ENCODE data around the gene HYAL1.

Gene HYAL1, protein sequence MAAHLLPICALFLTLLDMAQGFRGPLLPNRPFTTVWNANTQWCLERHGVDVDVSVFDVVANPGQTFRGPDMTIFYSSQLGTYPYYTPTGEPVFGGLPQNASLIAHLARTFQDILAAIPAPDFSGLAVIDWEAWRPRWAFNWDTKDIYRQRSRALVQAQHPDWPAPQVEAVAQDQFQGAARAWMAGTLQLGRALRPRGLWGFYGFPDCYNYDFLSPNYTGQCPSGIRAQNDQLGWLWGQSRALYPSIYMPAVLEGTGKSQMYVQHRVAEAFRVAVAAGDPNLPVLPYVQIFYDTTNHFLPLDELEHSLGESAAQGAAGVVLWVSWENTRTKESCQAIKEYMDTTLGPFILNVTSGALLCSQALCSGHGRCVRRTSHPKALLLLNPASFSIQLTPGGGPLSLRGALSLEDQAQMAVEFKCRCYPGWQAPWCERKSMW

DNA sequence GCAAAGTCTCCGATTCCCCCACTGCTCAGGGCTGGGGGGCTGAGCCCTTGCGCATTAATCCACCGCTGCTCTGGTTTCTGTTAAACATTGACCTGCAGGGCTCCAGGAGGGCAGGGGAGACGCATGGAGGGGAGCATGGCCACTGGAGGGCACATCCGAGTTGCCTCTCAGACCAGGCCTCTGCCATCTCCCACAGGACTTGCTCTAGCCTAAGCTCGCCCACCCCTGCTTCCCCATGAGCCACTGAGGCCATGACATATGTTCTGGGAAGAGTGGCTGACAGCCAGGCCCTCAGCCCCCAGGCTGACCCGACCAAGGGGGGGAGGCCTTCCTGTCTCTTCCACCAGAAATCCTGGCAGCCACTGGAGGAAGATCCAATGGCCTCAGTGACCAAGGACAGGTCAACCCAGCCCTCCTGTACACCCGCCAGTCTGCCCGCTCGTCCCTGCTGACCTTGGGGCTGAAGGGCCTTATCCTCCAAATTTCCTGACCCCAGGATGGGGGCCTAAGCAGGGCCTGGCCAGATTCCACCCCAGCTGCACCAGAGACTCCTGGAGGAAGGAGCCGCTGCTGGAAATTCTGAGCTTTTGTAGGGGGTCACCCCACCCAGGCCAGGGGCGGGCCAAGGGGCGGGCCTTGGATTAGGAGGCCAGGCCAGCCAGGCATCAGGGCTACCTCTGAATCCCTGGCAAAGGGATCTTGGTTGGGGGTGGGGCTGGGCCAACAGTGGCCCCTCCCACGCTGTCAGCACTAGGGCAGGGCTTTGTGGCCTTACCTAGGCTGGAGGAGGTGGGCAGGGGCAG lies at the start of gene HYAL1:
TSS of gene HYAL1 (minus strand) at position 562 of the 803 bp plus-strand sequence. CDS start 618 bp downstream, outside the sequence.
- Histone ChIP-seq H3K27me3 (ENCODE audit: insufficient read depth, insufficient read length) (no peaks in the 10 kb centered on the region), H3K9ac (ENCODE audit: insufficient read length, low read depth) (peak within 1 kb of the TSS; percentile 79), H3K9me3 (ENCODE audit: insufficient read depth, low read length) (peaks cover 24% of the 10 kb centered on the region), H3K4me3 (ENCODE audit: insufficient read length, low read depth) (peak within 1 kb of the TSS; percentile 31), H3K36me3 (ENCODE audit: insufficient read depth, insufficient read length, low read length) (no peaks in the 10 kb centered on the region), H3K4me1 (ENCODE audit: insufficient read depth, insufficient read length) (peaks cover 20% of the 10 kb centered on the region)
- no peak for TF ChIP-seq ZNF274 (IDR thresholded peaks at IDR 0.05; ENCODE audit: low read depth, low read length)
- no peak for TF ChIP-seq SUZ12 (IDR thresholded peaks at IDR 0.05; ENCODE audit: extremely low read depth, insufficient read depth, insufficient read length)
- no peak for TF ChIP-seq YY1 (IDR thresholded peaks at IDR 0.05; ENCODE audit: insufficient read depth, insufficient read length)
- no peak for DNase-seq (ENCODE audit: low read depth, low spot score)

DNA sequence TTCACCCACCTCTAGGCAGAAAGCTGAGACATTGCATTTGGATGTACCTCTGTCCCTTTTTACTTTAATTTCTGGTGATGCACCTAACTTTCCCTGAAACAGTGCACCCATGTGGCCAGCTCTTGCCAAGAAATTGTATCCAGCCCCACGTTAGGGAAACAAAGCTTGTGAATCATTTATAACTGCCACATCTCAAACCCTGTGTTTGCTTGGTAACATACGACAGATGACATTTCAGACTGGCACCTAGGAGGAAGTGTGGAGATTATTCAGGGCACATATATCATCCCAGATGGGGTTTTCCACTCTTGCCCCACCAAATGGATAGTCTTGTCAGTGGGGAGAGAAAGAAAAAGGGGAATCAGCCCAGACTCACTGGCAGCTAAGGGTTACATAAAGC lies 49.4 kb upstream of the HYAL1 start:
- Histone ChIP-seq H3K4me3 (ENCODE audit: insufficient read length, low read depth) (no peak overlapping the region), H3K9ac (ENCODE audit: insufficient read length, low read depth) (peak overlapping the region; percentile 17), H3K36me3 (ENCODE audit: insufficient read depth, insufficient read length, low read length) (peaks cover 77% of the 10 kb centered on the region), H3K9me3 (ENCODE audit: insufficient read depth, low read length) (no peaks in the 10 kb centered on the region), H3K27me3 (ENCODE audit: insufficient read depth, insufficient read length) (no peaks in the 10 kb centered on the region), H3K4me1 (ENCODE audit: insufficient read depth, insufficient read length) (peaks cover 16% of the 10 kb centered on the region)
- DNase-seq (ENCODE audit: low read depth, low spot score): no peak
- TF ChIP-seq YY1 (IDR thresholded peaks at IDR 0.05; ENCODE audit: insufficient read depth, insufficient read length): no peak
- no peak for TF ChIP-seq ZNF274 (IDR thresholded peaks at IDR 0.05; ENCODE audit: low read depth, low read length)
- TF ChIP-seq SUZ12 (IDR thresholded peaks at IDR 0.05; ENCODE audit: extremely low read depth, insufficient read depth, insufficient read length): no peak

DNA sequence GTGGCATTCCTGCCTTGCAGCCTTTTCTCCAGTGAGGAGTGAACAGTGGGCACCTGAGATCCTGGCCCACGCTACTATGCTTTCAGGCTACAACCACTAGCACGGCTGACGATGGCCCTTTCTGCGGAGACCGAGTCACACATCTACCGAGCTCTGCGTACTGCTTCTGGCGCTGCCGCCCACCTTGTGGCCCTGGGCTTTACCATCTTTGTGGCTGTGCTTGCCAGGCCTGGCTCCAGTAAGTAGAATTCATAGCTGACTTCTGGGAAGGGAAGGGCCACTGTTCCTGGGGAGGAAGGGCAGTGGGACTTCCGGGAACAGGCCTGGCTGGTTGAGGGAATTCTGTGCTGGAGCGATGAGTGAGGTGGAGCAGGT lies 47.9 kb upstream of the HYAL1 start:
- Histone ChIP-seq H3K9ac (ENCODE audit: insufficient read length, low read depth) (peak overlapping the region; percentile 66), H3K27me3 (ENCODE audit: insufficient read depth, insufficient read length) (peaks cover 1% of the 10 kb centered on the region), H3K4me3 (ENCODE audit: insufficient read length, low read depth) (peak overlapping the region; percentile 100), H3K36me3 (ENCODE audit: insufficient read depth, insufficient read length, low read length) (peaks cover 68% of the 10 kb centered on the region), H3K4me1 (ENCODE audit: insufficient read depth, insufficient read length) (peaks cover 9% of the 10 kb centered on the region), H3K9me3 (ENCODE audit: insufficient read depth, low read length) (no peaks in the 10 kb centered on the region)
- no peak for DNase-seq (ENCODE audit: low read depth, low spot score)
- TF ChIP-seq YY1 (IDR thresholded peaks at IDR 0.05; ENCODE audit: insufficient read depth, insufficient read length) (no peak), SUZ12 (IDR thresholded peaks at IDR 0.05; ENCODE audit: extremely low read depth, insufficient read depth, insufficient read length) (no peak), ZNF274 (IDR thresholded peaks at IDR 0.05; ENCODE audit: low read depth, low read length) (no peak)

DNA sequence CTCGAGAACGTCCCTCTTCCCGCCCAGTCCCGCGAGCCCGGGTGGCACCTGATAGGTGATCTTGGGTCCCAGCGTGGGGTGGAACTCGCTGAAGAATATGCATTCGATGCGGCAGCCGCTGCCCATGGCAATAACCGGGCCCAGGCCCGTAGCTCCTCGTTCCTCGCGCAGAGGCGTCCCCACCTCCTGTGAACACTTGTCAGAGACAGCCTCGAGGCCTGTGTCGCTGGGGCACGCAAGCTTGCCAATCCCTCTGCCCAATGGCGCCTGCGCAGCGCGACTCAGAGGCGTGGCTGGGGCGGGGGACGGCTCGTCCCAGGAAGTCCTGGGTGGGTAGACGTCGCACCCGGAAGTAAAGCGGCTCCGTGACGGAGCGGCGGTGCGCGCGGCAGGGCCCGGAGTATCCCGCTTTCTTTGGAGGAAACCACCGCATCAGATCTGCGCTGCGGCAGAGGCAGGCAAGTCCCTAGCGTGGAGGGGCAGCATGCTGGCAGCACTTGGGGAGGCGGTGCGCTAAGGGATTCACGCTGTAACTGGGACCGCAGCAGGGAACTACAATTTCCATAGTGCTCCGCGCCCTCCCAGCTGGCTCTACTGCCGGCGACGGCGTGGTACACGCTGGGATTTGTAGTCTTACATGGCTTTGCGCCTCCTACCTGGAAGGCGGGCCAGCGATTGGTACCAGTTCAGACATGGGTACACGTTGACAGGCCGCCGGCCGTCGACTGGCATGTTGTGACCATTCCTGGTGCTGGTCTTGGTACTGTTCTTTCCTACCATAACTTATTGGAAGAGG lies 47.4 kb upstream of the HYAL1 start, which contains the start of the genes CYB561D2 and NPRL2:
TSS of gene CYB561D2 (plus strand) at position 336 of the 796 bp plus-strand sequence. CDS start 572 bp downstream, outside the sequence.
TSS of gene NPRL2 (minus strand) at position 249 of the 796 bp plus-strand sequence. CDS start at position 126, 123 bp downstream.
- H3K9me3 ChIP-seq (ENCODE audit: insufficient read depth, low read length): no peaks in the 10 kb centered on the region
- TF ChIP-seq SUZ12 (IDR thresholded peaks at IDR 0.05; ENCODE audit: extremely low read depth, insufficient read depth, insufficient read length) (no peak), ZNF274 (IDR thresholded peaks at IDR 0.05; ENCODE audit: low read depth, low read length) (no peak), YY1 (IDR thresholded peaks at IDR 0.05; ENCODE audit: insufficient read depth, insufficient read length) (no peak)
- DNase-seq (ENCODE audit: low read depth, low spot score): peak; percentile 85
- H3K9ac ChIP-seq (ENCODE audit: insufficient read length, low read depth): peak within 1 kb of the TSS; percentile 96
- H3K4me1 ChIP-seq (ENCODE audit: insufficient read depth, insufficient read length): peaks cover 8% of the 10 kb centered on the region
- peaks cover 62% of the 10 kb centered on the region for H3K36me3 ChIP-seq (ENCODE audit: insufficient read depth, insufficient read length, low read length)
- H3K4me3 ChIP-seq (ENCODE audit: insufficient read length, low read depth): peak within 1 kb of the TSS; percentile 100
- H3K27me3 ChIP-seq (ENCODE audit: insufficient read depth, insufficient read length): peaks cover 5% of the 10 kb centered on the region

DNA sequence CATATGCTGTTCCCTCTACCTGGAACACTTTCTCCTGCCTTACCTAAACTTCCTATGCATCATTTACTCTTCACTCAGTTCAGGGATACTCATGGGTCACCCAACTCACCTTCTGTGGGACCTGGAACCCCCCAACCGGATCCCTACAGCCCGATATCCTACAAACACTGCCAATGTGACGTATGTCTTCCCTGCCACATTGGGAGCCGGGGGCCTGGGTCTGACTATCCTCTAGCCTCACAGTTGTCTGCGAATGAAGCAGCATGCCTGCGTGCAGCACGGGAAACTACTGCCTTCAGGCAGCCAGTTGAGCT lies 46.8 kb upstream of the HYAL1 start:
- Histone ChIP-seq H3K4me3 (ENCODE audit: insufficient read length, low read depth) (peak overlapping the region; percentile 100), H3K9me3 (ENCODE audit: insufficient read depth, low read length) (no peaks in the 10 kb centered on the region), H3K4me1 (ENCODE audit: insufficient read depth, insufficient read length) (peaks cover 9% of the 10 kb centered on the region), H3K27me3 (ENCODE audit: insufficient read depth, insufficient read length) (peaks cover 10% of the 10 kb centered on the region), H3K36me3 (ENCODE audit: insufficient read depth, insufficient read length, low read length) (peaks cover 56% of the 10 kb centered on the region), H3K9ac (ENCODE audit: insufficient read length, low read depth) (peak overlapping the region; percentile 96)
- DNase-seq (ENCODE audit: low read depth, low spot score): no peak
- no peak for TF ChIP-seq YY1 (IDR thresholded peaks at IDR 0.05; ENCODE audit: insufficient read depth, insufficient read length)
- TF ChIP-seq SUZ12 (IDR thresholded peaks at IDR 0.05; ENCODE audit: extremely low read depth, insufficient read depth, insufficient read length): no peak
- no peak for TF ChIP-seq ZNF274 (IDR thresholded peaks at IDR 0.05; ENCODE audit: low read depth, low read length)

DNA sequence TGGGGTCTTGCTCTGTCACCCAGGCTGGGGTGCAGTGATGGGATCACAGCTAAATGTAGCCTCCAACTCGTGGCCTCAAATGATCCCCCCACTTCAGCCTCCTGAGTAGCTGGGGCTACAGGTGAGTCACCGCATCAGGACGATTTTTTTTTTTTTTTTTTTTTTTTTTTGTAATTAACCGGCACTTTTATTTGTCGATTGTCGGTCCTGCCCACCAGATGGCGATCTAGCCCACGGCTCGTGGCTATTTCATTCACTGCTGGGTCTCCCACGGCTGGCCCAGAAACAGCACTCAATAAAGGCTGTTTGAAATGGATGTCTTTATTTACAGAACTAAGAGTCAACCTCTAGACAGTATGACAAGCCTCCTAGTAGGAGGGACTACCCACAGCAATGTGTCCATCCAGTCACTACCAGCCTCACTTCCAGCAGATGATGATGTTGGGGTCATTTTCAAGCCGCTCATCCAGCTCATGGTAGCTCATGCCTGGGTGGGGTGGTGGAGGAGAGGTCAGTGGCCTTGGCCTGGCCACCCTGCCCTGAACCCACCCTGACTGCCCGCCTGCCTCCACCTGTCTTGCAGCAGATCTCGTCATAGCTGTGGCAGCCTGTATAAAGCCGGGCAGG lies 43.9 kb upstream of the HYAL1 start:
- Histone ChIP-seq H3K36me3 (ENCODE audit: insufficient read depth, insufficient read length, low read length) (peaks cover 32% of the 10 kb centered on the region), H3K27me3 (ENCODE audit: insufficient read depth, insufficient read length) (peaks cover 29% of the 10 kb centered on the region), H3K4me3 (ENCODE audit: insufficient read length, low read depth) (no peak overlapping the region), H3K9me3 (ENCODE audit: insufficient read depth, low read length) (no peaks in the 10 kb centered on the region), H3K4me1 (ENCODE audit: insufficient read depth, insufficient read length) (peaks cover 15% of the 10 kb centered on the region), H3K9ac (ENCODE audit: insufficient read length, low read depth) (no peak overlapping the region)
- TF ChIP-seq YY1 (IDR thresholded peaks at IDR 0.05; ENCODE audit: insufficient read depth, insufficient read length): no peak
- no peak for TF ChIP-seq SUZ12 (IDR thresholded peaks at IDR 0.05; ENCODE audit: extremely low read depth, insufficient read depth, insufficient read length)
- no peak for TF ChIP-seq ZNF274 (IDR thresholded peaks at IDR 0.05; ENCODE audit: low read depth, low read length)
- no peak for DNase-seq (ENCODE audit: low read depth, low spot score)

Data from NT2/D1 (cell line).